ENCODE data around the gene LIMK1.

- TF ChIP-seq POLR2A (IDR thresholded peaks at IDR 0.05; ENCODE audit: low read depth, low read length), result no peak
- TF ChIP-seq POLR2AphosphoS5 (IDR thresholded peaks at IDR 0.05; ENCODE audit: low read depth, low read length), result no peak
- no peak for TF ChIP-seq TAF1 (IDR thresholded peaks at IDR 0.05; ENCODE audit: borderline replicate concordance, low read depth, low read length)
Measured at GRCh38 chr7:74121401-74122249, 38.0 kb downstream of the LIMK1 start.
